Osteocyte (in vitro differentiated cells): ENCODE results near the gene CRTC3. TPM values are rescaled to one million over a fixed set of nuclear protein-coding genes. Genes with fewer than 3 reads are reported as not detected.
"Not testable (repeated sequence)": the region's sequence is repeated elsewhere in the genome, so short reads cannot be mapped to it uniquely, and the experiment has no call there.

Source experiments
- DNase-seq: peaks from one replicate; pipeline ENCODE4 v3.0.0; 2021; ENCODE audit warnings: mixed read lengths; ENCODE audit not compliant: unreplicated experiment; ENCODE audit errors: extremely low spot score
- H3K27ac Mint-ChIP-seq: one replicate; pipeline ENCODE4 v1.8.0; 2021; ENCODE audit warnings: mild to moderate bottlenecking, mixed read lengths; ENCODE audit not compliant: unreplicated experiment
- H3K27me3 Mint-ChIP-seq: one replicate; pipeline ENCODE4 v1.8.0; 2021; ENCODE audit warnings: mixed read lengths; ENCODE audit not compliant: unreplicated experiment
- H3K36me3 Mint-ChIP-seq: one replicate; pipeline ENCODE4 v1.8.0; 2021; ENCODE audit warnings: mixed read lengths; ENCODE audit not compliant: unreplicated experiment
- H3K4me1 Mint-ChIP-seq: one replicate; pipeline ENCODE4 v1.8.0; 2021; ENCODE audit warnings: mixed read lengths; ENCODE audit not compliant: unreplicated experiment
- H3K4me3 Mint-ChIP-seq: one replicate; pipeline ENCODE4 v1.8.0; 2021; ENCODE audit warnings: mild to moderate bottlenecking, moderate library complexity, mixed read lengths; ENCODE audit not compliant: unreplicated experiment
- H3K9me3 Mint-ChIP-seq: one replicate; pipeline ENCODE4 v1.8.0; 2021; ENCODE audit warnings: mixed read lengths; ENCODE audit not compliant: unreplicated experiment
- CTCF ChIP-seq: fragments of 200-600 bp; sonication (generic); IDR thresholded peaks from 2 replicates; pipeline ENCODE4 v1.5.0; 2021; ENCODE audit warnings: antibody characterized with exemption, mild to moderate bottlenecking, moderate library complexity
- total RNA-seq: library from RNA; stranded (reverse); gene quantifications from 2 replicates; pipeline ENCODE4 v1.2.1, GENCODE V29; 2021

The CRTC3 gene
- total RNA-seq, 1 donor from 2014 or later, result 48.6 TPM

- Mint-ChIP-seq H3K27ac (no peak overlapping the region), H3K4me1 (peaks cover 27% of the 10 kb centered on the region), H3K4me3 (no peak overlapping the region), H3K9me3 (no peaks in the 10 kb centered on the region), H3K27me3 (no peaks in the 10 kb centered on the region), H3K36me3 (no peaks in the 10 kb centered on the region)
- DNase-seq, result no peak
- no peak for TF ChIP-seq CTCF
Observed at GRCh38 chr15:90683876-90684275, 154.2 kb downstream of the CRTC3 start.

GRCh38 chr15:90684281-90684680 lies 154.6 kb downstream of the CRTC3 start:
- H3K9me3 Mint-ChIP-seq, result no peaks in the 10 kb centered on the region
- no peak overlapping the region for H3K4me3 Mint-ChIP-seq
- H3K27me3 Mint-ChIP-seq, result no peaks in the 10 kb centered on the region
- no peak for DNase-seq
- peaks cover 25% of the 10 kb centered on the region for H3K4me1 Mint-ChIP-seq
- no peak overlapping the region for H3K27ac Mint-ChIP-seq
- no peaks in the 10 kb centered on the region for H3K36me3 Mint-ChIP-seq
- TF ChIP-seq CTCF, result no peak

GRCh38 chr15:90685591-90686434 lies 156.1 kb downstream of the CRTC3 start:
- Mint-ChIP-seq H3K27ac (no peak overlapping the region), H3K27me3 (no peaks in the 10 kb centered on the region), H3K36me3 (peaks cover 1% of the 10 kb centered on the region), H3K9me3 (no peaks in the 10 kb centered on the region), H3K4me3 (no peak overlapping the region), H3K4me1 (peaks cover 13% of the 10 kb centered on the region)
- TF ChIP-seq CTCF, result no peak
- no peak for DNase-seq

DNA sequence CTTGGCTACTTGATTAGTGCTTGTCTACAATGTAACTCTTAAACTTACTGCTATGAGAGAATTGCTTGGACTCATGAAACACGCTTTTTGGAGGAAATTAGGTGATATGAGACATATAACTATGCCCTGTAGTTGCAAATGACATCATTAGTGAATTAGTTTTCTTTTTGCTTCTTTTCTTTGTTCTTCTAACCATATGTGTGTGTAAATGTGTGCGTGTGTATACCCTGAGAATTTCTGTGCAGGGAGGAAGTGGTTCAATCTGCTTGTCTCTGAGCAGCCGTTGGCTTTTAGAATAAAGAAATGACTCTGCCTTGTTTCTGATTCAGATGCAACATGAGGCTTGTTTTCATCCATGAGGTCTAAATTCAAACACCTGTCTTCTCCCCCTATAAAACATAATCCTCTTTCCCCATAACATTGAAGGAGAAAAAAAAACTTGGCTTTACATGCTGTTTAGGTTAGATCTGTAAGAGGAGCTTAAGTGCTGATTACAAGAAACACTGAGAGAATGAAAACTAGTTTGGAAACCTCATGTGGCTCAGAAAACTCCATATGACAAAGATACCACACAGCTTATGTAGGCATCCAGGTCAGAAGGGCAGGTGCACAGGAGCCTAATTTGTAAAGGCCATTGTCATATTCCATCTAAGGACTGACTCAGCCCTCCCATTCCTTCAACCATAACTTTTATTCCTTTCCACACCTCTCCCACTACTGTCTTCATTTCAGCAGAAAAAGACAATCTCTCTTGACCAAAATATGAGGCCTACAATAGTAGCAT lies 156.9 kb downstream of the CRTC3 start:
- Mint-ChIP-seq H3K4me1 (peaks cover 5% of the 10 kb centered on the region), H3K9me3 (no peaks in the 10 kb centered on the region), H3K27me3 (no peaks in the 10 kb centered on the region), H3K36me3 (peaks cover 1% of the 10 kb centered on the region), H3K27ac (no peak overlapping the region), H3K4me3 (no peak overlapping the region)
- no peak for TF ChIP-seq CTCF
- DNase-seq, result no peak

DNA sequence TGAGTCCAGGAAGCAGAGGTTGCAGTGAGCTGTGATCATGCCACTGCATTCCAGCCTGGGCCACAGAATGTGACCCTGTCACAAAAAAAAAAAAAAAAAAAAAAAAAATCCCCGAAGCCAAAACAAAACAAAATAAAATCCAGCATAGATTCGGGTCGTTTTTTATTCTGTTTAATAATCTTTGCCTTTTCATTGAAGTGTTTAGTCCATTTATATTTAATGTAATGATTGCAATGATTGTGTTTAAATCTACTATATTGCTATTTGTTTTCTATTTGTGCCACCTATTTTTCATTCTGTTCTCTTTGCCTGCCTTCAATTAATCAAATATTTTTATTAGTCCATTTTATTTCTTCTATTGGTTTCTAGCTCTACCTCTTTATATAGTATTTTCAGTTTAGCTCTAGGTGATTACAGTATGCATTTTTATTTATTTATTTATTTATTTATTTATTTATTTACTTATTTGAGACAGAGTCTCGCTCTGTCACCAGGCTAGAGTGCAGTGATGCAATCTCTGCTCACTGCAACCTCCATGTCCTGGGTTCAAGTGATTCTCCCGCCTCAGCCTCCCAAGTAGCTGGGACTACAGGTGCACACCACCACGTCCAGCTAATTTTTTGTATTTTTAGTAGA lies 159.7 kb downstream of the CRTC3 start:
- not testable (repeated sequence) for H3K27me3 Mint-ChIP-seq, H3K4me1 Mint-ChIP-seq, H3K4me3 Mint-ChIP-seq, H3K36me3 Mint-ChIP-seq, H3K27ac Mint-ChIP-seq, DNase-seq, H3K9me3 Mint-ChIP-seq
